NCI-H748 (cell line): Measurements from ENCODE around the gene SLC22A4.

Experiments used
- DNase-seq: peaks from one replicate; lab custom pipeline; 2025; ENCODE audit not compliant: unreplicated experiment; lab: John Stamatoyannopoulos, UW

SLC22A4 gene

DNA sequence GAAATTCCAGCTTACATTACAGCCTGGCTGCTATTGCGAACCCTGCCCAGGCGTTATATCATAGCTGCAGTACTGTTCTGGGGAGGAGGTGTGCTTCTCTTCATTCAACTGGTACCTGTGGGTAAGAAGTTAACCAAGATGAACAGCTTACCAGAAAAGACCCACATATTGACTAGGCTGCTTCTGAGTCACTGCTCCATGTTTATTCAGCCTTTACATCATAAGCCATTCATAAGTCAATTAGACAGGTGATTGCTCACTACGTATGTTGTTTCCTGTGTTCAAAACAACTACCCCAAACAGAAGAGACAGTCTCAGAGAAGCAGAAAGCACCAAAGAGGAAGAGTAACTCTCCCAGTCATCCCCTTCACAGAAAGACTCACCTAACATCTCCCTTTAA is 40.6 kb downstream of the SLC22A4 start:
- DNase-seq, result peak; percentile 45

DNA sequence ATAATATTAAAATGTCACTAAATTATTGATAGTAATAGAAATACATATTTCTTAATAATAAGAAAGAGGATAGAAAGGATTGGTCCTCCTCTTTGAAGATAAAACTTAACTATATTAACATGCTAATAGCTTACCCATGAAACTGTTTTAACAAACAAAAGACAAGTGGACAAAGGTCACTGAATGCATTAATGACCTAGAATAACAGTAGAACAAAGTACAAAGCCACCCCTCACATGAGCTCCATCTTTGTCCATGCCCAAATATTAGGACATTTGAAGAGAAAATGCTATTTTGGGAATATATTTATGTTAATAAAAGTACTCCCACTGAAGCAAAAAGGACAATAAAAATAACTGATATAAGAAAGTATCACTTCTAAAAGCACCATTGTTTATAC is 41.2 kb downstream of the SLC22A4 start:
- DNase-seq, result no peak

DNA sequence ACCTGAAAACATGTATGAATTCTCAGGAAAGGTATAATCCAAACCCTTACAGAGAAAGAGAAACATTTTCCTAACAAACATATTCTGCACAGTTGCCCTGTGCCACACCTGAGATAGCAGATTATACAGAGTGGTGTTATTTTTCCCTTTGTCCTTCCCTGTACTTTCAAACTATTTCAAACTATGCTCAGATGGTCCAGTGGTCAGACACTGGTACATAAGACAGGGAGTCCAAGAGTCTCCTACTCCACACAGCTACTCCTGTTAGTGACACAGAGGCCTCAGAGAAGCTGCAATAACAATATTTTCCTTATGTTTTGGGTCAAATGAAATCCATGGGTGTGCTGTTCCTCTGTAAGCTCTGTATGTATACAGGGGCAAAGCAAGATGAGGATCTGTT is 45.3 kb downstream of the SLC22A4 start:
- no peak for DNase-seq

DNA sequence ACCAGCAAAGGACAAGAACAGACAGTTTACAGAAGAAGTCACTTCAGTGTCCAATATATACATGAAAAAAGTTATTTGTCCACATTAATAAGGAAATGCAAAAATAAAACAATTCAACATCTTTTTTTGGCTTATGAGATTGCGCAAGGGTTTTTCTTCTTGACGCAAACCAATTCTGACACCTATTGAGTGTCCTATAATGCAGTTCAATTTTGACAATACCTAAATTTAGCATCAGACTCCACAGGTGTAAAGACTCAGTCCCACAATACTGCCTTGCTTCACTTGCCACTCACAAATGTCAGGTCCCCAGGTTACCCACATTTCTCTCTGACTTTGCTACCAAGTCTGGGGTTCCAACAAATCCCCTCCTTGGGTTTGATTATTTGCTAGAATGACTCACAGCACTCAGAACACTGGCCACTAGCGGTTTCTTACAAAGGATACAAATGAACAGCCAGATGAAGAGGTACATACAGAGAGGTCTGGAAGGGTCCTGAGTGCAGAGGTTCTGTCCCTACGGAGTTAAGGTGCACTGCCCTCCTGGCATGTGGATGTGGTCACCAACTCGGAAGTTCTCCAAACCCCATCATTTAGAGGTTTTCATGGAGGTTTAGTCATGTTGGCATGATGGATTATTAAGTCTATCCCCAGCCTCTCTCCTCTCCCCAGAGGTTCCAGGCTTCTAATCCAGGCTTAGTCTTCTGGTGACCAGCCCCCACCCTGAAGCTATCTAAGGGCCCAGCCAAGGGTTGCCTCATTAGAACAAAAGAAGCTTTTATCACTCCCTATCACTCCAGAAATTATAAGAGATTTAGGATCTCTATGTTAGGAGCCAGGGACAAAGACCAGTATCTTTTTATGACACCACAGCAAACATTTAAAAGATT is 48.3 kb downstream of the SLC22A4 start:
- DNase-seq, result no peak

DNA sequence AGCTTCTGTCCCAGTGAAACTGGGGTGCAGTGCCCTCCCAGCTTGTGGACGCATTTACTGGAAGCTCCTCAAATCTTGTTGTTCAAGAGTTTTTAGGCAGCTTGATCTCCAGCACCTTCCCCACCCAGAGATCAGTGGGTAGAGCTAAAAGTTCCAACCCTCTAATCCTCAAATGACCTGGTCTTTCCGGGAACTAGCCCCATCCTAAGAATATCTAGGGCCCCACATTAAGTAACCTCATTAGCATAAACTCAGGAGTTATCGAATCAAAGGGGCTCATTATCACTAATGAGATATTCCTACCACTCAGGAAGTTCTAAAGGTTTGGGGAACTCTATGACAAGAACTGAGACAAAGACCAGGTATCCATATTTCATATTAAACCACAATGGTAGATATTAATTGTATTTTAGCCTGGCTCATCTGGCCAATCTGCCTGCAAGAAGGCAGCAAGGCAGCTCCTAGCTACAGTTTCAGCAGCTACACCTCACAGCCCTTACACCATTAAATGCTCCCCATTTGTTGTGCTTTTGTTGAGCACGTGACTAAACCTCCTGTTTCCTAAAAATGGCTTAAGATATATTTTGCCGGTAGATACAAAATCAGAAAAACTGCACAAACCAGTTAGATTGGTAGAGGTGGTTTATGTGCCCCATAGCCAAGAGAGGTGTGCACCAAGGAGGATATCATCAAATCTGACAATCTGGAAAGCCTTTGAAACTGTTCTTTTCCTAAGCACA is 50.8 kb downstream of the SLC22A4 start:
- no peak for DNase-seq

DNA sequence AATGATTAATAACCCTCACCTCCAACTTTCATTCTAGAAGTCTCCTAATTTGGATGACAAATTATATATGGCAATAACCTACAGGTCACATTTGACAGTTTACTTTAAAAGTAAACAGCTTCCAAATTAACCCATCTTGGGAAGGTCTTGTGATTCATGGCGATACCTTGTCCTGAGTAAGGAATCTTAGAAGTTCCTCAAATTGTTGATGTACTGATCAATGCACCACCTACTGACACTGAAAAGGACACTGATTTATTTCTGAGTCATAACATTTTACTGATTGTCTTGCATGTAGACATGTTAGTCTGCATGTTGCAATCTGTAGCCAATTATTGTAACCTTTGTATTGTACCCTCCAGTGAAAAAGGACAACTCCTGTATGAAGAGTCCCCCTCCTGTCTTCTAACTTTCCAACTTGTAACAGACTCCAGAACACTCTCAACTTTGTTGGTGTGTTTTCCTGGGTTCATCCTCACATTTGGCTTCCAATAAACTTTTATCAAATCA is 59.3 kb downstream of the SLC22A4 start:
- DNase-seq, result no peak

DNA sequence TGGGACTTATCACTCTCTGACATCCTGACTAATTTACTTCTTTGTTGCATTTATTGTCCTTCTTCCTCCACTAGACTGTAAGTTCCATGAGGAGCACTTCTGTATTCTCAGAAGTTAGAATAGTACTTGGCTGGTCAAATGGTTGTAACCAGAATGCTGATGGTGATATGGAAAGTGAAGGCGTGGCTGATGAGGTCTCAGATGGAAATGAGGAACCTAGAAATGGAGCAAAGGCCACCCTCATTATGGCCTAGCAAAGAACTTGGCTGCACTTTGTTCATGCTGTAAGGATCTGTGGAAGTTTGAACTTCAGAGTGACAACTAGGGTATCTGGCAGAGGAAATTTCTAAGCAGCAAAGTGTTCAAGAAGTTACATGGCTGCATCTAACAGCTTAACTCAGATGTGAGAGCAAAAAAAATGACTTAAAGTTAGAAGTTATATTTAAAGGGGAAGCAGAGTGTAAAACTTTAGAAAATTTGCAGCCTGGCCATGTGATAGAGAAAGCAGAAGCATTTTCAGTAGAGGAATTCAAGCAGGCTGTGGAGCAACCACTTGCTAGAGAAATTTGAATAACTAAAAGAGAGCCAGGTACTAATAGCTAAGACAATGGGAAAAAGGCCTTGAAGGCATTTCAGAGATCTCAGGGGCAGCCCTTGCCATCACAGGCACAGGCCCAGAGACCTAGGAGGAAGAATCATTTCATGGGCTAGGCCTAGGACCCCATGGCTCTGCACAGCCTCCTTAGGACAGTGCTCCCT is 60.4 kb downstream of the SLC22A4 start:
- DNase-seq, result no peak

DNA sequence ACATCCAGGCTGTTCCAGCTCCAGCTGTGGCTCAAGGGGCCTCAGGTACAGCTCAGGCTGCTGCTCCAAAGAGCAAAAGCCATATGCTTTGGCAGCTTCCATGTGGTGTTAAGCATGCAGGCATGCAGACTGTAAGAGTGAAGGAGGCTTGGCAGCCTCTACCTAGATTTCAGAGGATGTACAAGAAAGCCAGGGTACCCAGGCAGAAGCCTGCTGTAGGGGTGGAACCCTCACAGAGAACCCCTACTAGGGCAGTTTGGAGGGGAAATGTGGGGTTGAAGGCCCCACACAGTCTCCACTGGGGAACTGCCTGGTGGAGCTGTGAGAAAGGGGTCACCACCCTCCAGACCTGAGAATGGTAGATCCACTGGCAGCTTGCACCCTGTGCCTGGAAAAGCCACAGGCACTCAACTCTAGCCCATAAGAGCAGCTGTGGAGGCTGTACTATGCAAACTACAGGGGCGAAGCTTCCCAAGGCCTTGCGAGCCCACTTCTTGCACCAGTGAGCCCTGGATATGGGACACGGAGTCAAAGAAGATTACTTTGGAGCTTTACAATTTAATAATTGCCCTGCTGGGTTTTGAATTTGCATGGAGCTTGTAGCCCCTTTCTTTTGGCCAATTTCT is 61.1 kb downstream of the SLC22A4 start:
- no peak for DNase-seq

DNA sequence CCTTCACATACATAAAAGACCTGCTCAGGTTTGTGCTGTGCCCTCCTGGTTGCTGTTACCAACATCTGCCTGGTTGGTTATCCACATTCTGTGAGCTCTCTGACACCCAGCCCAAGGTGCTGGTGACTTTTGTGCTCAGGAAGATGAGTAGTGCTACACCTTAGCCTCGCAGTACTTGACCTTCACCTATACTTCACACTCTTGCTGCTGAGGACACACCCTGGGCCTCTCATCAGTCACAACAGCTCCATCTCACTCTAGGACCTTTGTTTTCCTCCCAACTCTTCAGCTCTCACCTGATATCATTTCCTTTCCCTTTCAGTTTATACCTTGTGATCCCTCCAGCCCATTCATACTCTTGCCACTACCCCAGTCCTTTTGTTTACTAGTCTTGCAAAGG is 64.6 kb downstream of the SLC22A4 start:
- no peak for DNase-seq

DNA sequence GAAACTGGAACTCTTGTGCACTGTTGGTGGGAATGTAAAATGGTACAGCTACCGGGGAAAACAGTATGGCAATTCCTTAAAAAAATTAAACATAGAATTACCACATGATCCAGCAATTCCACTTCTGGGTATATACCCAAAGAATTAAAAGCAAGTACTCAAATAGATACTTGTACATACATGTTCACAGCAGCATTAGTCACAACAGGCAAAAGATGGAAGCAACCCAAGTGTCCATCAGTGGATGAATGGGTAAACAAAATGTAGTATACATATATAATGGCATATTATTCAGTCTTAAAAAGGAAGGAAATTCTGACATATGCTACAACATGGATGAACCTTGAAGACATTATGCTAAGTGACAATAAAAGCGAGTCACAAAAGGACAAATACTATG is 67.9 kb downstream of the SLC22A4 start:
- DNase-seq, result no peak

DNA sequence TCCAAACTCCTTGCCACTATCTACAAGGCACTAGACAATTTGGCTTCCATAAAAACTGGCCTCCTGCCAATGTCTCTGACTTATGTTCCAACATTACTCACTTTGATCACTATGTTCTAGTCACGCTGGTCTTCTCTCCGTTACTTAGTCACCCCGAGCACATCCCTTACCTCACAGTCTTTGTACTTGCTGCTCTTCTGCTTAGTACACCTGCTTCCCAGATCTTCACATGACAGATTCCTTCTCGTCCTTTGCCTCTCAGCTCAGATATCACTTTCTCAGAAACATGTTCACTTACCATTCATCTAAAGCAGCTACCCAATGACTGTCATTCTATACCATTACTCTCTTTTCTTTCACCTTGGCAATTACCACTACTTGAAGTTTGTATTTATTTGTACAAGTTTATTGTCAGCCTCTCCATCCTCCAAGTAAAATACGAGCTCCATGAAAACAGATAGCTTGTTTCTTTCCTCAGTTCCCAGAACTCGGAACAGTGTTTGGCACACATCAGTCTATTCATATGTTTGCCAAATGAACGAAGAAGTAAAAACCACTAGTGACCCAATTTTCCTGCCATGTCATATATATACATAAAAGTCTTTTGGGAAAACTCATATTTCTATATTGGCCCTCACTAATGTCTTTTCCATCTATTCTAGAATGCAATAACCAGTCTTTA is 69.4 kb downstream of the SLC22A4 start:
- DNase-seq, result no peak

DNA sequence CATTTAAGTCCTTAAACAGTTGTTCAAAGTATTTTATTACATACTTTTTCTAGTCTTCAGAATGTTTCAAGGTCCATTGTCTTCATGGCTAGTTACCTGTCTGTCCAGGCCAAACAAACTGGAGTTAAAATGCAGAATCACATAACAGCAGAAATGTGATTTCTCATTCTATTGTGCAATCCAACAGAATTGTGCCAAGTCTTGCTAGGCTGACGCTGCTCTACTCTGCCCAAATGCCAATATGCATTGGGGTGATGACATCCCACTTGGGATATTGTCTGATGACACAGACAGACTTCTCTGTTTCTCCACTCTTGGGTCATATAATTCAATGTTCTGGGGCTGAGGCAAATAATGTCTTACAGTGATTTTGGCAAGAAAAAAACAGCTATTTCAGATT is 70.1 kb downstream of the SLC22A4 start:
- no peak for DNase-seq

DNA sequence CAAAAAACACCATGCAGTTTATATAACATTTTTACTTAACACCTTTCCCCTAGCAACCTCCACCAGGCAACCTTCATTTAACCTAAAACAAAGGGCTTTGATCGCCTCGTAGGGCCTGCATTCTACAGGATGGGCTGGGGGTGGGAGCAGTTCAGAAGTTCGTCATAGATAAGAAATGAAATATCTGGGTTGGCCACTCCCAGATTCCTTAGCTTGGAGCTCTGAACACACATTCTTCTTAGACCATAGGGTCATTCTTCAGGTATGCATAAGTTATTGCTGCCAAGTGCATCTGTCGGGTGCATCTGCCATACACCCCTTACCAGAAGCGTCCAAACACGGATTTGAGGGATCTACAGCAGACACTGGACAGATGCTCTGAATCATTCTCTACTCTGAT is 71.0 kb downstream of the SLC22A4 start:
- DNase-seq, result no peak

DNA sequence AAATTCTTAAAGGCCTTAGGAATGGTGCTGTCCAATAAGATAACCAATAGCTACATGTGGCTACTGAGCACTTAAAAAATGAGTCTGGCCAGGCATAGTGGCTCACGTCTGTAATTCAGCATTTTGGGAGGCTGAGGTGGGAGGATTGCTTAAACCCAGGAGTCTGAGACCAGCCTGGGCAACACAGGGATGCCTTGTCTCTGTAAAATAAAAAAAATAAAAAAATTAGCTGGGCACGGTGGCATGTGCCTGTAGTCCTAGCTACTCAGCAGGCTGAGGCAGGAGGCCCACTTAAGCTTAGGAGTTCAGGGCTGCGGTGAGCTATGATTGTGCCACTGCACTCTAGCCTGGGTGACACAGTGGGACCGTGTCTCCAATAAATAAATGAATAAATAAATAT is 74.0 kb downstream of the SLC22A4 start:
- no peak for DNase-seq

DNA sequence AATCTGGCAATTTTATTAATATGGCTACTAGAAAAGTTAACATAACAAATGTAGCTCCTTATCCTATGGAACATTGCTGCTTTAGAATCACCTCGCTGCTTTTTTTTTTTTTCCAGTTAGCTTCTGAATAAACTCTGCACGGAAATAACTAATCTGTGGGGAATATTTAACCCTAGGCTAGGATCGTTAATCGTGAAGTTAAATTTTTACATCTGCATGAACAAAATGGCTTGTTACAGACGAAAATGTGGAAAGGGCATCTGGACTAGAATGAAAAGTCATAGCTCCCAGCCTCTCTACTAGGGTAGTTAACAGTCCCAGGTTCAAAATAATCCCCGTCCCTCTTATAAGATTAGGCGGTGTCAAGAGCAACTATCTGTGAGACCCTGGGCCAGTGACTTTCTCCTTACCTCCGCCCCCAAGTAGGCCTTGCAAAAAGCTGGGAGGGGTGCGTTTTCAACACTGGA is 74.8 kb downstream of the SLC22A4 start:
- DNase-seq, result no peak

DNA sequence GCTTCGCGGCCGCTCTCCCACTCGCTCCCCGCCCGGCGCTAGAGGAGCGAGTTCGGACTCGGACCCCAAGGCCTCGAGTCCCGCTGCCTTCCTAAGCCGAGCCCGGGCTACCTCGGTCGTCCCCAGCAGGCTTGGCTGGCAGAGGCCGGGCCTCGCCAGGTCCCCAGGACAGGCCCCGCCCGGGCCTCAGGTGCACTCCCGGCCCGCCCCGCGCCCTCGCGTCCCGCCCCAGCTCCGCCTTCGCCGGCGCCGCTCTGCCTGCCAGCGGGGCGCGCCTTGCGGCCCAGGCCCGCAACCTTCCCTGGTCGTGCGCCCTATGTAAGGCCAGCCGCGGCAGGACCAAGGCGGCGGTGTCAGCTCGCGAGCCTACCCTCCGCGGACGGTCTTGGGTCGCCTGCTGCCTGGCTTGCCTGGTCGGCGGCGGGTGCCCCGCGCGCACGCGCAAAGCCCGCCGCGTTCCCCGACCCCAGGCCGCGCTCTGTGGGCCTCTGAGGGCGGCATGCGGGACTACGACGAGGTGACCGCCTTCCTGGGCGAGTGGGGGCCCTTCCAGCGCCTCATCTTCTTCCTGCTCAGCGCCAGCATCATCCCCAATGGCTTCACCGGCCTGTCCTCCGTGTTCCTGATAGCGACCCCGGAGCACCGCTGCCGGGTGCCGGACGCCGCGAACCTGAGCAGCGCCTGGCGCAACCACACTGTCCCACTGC is 75.4 kb downstream of the SLC22A4 start, which contains the start of gene SLC22A5:
SLC22A5 (plus strand) TSS at position 237 of the 707 bp plus-strand sequence; CDS start at position 500, 263 bp downstream.
- DNase-seq, result peak; percentile 88

DNA sequence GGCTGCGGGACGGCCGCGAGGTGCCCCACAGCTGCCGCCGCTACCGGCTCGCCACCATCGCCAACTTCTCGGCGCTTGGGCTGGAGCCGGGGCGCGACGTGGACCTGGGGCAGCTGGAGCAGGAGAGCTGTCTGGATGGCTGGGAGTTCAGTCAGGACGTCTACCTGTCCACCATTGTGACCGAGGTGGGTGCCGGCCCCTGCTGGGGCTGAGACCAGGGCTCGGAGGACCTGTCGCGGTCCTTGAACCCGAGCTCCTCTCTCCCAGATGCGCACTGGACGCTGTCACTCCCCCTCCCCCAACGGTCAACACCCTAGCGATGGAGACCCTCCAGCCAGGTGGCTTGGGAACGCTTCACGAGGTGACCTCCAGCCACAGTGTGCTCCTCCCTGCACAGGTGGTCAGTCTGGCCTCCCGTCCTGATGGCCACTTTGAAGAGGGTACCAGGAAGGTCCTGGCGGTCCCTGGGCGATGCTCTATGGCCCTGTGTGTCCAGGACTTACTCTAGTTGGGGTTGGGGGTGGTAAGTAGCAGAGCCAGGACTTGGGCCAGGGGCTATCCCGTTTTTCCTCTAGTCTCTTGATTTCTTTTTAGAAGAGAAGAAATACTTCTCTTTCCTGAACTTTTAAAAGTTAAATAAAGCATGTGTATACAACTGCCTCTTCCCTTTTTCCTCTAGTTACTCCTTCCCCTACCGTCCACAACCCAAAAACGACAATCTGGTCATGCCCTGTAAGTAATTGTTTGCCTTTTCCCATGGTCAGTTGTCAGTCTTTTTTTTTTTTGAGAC is 76.2 kb downstream of the SLC22A4 start:
- no peak for DNase-seq

DNA sequence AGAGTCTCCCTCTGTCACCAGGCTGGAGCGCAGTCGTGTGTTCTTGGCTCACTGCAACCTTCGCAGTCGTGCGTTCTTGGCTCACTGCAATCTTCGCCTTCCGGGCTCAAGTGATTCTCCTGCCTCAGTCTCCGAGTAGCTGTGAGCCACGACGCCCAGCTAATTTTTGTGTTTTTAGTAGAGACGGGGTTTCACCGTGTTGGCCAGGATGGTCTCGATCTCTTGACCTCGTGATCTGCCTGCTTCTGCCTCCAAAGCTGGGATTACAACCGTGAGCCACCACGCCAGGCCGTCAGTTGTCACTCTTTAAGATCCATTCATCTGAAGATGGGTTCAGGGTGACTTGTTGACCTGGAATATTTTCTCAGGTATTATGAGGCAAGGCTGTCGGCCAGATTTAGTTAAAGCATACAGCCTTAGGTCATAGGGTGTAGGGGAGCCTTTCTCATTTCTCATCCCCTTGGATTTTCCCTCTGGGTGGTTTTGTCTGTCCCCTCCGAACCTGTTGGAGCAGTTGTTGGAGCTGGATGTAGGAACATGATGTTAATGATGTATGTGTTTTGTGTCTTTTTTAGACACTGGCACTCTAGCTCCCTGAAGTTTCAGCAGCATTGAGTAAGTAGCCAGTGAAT is 76.9 kb downstream of the SLC22A4 start:
- no peak for DNase-seq
